Measurements from ENCODE around the gene RAF1.

RAF1 gene

DNA sequence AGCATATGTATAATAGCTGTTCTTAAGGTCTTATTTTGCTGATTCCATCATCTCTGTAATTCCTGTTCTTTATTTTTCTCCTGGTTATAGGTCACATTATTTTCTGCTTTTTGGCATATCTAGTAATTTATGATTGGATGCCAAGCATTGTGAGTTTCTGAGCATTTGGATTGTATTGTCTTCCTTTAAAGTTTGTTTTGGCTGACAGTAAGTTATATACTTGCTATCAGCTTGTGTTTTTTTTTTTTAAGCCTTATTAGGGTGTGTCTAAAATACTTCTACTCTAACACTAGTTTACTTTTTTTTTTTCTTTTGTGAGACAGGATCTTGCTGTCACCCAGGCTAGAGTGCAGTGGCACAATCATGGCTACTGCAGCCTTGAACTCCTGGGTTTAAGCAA, 96.9 kb downstream of the RAF1 start:
- no peak for TF ChIP-seq CTCF (IDR thresholded peaks at IDR 0.05; ENCODE audit: control insufficient read depth, extremely low read depth, insufficient read depth)
- no peak for DNase-seq (ENCODE audit: low read depth)
- H3K4me3 ChIP-seq (ENCODE audit: low read depth, low read length): no peak overlapping the region

DNA sequence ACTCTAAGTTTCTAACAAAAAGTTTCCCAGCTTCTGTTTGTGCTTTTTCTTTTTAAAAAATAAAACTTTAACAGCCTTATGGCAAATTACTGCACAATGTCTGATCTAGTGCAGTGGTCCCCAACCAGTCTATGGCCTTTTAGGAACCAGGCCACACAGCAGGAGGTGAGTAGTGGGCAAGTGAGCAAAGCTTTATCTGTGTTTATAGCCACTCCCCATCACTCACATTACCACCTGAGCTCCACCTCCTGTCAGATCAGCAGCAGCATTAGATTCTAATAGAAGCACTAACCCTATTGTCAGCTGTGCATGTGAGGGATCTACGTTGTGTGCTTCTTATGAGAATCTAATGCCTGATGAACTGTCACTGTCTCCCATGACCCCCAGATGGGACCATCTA, 101.5 kb downstream of the RAF1 start:
- DNase-seq (ENCODE audit: low read depth): no peak
- H3K4me3 ChIP-seq (ENCODE audit: low read depth, low read length): no peak overlapping the region
- no peak for TF ChIP-seq CTCF (IDR thresholded peaks at IDR 0.05; ENCODE audit: control insufficient read depth, extremely low read depth, insufficient read depth)

- no peak for TF ChIP-seq CTCF (IDR thresholded peaks at IDR 0.05; ENCODE audit: control insufficient read depth, extremely low read depth, insufficient read depth)
These were observed 102.5 kb downstream of the RAF1 start for GRCh38 chr3:12561397-12561796.

DNA sequence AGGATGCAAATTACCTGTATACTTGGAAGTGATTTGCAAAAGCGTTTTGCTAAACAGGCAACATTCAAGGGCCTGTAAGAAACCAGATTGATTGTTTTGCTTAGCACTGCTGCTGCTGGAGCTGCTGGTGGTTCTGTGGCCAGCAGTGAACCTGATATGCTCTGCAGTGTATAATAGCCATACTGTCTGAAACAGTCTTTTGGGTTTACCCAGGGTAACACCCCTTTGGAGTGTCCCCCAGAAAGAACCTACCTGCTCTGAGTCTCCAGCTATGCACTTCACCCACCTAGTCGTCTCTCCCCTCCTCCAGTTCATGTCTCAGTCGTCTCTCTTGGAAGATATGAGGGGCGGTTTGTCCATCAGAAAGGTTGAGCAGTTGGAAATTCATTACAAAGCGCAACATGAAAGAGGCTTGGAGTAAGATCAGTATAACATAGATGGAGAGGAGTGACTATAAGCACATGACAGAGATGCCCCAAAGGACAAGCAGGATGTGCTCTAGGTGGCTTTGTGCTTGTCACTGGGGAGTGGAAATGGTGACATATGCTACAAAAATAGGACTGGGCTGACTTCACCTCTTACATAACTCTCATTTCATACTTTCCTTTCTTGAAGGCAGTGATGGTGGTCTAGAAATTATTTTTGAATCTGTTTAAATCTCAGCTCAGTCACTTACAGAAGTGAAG, 103.3 kb downstream of the RAF1 start:
- no peak overlapping the region for H3K4me3 ChIP-seq (ENCODE audit: low read depth, low read length)
- no peak for TF ChIP-seq CTCF (IDR thresholded peaks at IDR 0.05; ENCODE audit: control insufficient read depth, extremely low read depth, insufficient read depth)
- no peak for DNase-seq (ENCODE audit: low read depth)

More at GRCh38 chr3:12561397-12561796, 102.5 kb downstream of the RAF1 start:
- H3K4me3 ChIP-seq (ENCODE audit: low read depth, low read length): no peak overlapping the region
- DNase-seq (ENCODE audit: low read depth): no peak

GRCh38 chr3:12559520-12559919, 104.4 kb downstream of the RAF1 start:
- TF ChIP-seq CTCF (IDR thresholded peaks at IDR 0.05; ENCODE audit: control insufficient read depth, extremely low read depth, insufficient read depth): no peak
- DNase-seq (ENCODE audit: low read depth): no peak
- H3K4me3 ChIP-seq (ENCODE audit: low read depth, low read length): no peak overlapping the region

GRCh38 chr3:12558706-12559105, 105.2 kb downstream of the RAF1 start:
- no peak for TF ChIP-seq CTCF (IDR thresholded peaks at IDR 0.05; ENCODE audit: control insufficient read depth, extremely low read depth, insufficient read depth)
- no peak for DNase-seq (ENCODE audit: low read depth)
- peak overlapping the region; percentile 96 for H3K4me3 ChIP-seq (ENCODE audit: low read depth, low read length)
